ENCODE results near the gene TOM1L1.

GRCh38 chr17:54950116-54950515 lies 49.5 kb downstream of the TOM1L1 start:
- TF ChIP-seq POLR2A (IDR thresholded peaks at IDR 0.05) (no peak), CTCF (IDR thresholded peaks at IDR 0.05) (no peak)

Measured in vagina (tissue), 2 donors.